T follicular helper cell (primary cell): Measurements from ENCODE around the gene OR2C1.

Experiments used
- DNase-seq: peaks from one replicate; pipeline ENCODE4 v3.0.0-alpha.2; 2020; ENCODE audit warnings: low read depth

The OR2C1 gene

DNA sequence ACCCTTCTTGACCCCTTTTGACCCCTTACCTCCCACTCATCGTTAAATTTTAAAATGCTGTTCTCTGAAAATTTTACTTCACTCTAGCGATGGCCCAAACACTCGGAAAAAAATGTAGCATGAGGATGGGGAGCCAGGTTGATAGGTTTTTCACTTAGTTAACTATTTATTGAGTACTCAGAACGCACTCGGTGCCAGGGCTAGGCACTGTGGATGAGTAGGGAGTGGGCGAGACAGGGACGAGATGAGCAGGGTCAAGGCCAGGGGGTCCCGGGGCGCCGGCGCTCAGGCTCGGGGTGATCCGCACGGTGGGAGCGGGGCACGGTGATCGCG lies 44.7 kb downstream of the OR2C1 start:
- no peak for DNase-seq

- DNase-seq, result peak; percentile 99
These were observed 45.3 kb downstream of the OR2C1 start, which contains the start of the genes ZNF174 and ZSCAN32 for GRCh38 chr16:3400779-3401688. Gene ZNF174, plus strand, starts transcription at chr16:3401215. Its CDS starts 790 bp downstream, at chr16:3402005. Gene ZSCAN32, minus strand, starts transcription at chr16:3401004. Its CDS starts 3,447 bp downstream, at chr16:3397557.

GRCh38 chr16:3401719-3402397 lies 46.2 kb downstream of the OR2C1 start:
- no peak for DNase-seq
